Esophagus muscularis mucosa (tissue), 4 donors: ENCODE results near the gene STON2.

Source experiments
- EP300 ChIP-seq: sonication (generic); formaldehyde crosslinking; IDR thresholded peaks from one replicate; pipeline ENCODE4 v1.6.1; 2017; ENCODE audit warnings: antibody characterized with exemption
- POLR2A ChIP-seq: fragments of 450-650 bp; IDR thresholded peaks from one replicate; pipeline ENCODE4 v1.6.1; 2017; ENCODE audit warnings: antibody characterized with exemption, moderate library complexity, mild to moderate bottlenecking, low read depth
- POLR2AphosphoS5 ChIP-seq, 2 donors: sonication (generic); formaldehyde crosslinking; IDR thresholded peaks; one replicate each; pipeline ENCODE4 v1.6.1; 2017; ENCODE audit warnings: antibody characterized with exemption in 2 of 2
- TF ChIP-seq, protein P1 (sequence below), 3 experiments: fragments of 200-600 bp in 2 of 3; fragments of 450-650 bp in 1 of 3; sonication (generic) in 2 of 3; IDR thresholded peaks; one replicate each; pipeline ENCODE4 v1.5.1; 2017 to 2019; ENCODE audit warnings: antibody characterized with exemption in 3 of 3, mild to moderate bottlenecking in 2 of 3, moderate library complexity in 1 of 3

DNA sequence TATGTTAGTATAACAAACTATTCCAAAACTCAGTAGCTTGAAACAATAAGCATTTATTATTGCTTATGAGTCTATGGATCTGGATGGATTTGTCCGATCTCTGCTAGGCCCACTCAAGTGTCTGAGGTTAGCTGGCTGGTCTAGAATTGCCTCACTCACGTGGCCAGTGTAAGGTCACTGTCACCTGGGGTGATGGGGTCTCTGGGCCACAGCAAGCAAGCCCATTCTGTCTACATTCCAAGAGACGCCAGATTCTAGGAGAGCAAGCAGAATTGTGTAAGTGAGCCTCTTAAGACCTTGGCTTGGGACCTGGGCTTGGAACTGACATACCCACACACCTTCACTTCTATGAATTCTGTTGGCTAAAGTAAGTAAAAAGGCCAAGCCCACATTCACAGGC lies 80.2 kb downstream of the STON2 start:
- TF ChIP-seq, protein P1, sequence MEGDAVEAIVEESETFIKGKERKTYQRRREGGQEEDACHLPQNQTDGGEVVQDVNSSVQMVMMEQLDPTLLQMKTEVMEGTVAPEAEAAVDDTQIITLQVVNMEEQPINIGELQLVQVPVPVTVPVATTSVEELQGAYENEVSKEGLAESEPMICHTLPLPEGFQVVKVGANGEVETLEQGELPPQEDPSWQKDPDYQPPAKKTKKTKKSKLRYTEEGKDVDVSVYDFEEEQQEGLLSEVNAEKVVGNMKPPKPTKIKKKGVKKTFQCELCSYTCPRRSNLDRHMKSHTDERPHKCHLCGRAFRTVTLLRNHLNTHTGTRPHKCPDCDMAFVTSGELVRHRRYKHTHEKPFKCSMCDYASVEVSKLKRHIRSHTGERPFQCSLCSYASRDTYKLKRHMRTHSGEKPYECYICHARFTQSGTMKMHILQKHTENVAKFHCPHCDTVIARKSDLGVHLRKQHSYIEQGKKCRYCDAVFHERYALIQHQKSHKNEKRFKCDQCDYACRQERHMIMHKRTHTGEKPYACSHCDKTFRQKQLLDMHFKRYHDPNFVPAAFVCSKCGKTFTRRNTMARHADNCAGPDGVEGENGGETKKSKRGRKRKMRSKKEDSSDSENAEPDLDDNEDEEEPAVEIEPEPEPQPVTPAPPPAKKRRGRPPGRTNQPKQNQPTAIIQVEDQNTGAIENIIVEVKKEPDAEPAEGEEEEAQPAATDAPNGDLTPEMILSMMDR (IDR thresholded peaks at IDR 0.05), result no peak
- TF ChIP-seq POLR2A, result no peak
- no peak for TF ChIP-seq EP300
- no peak for TF ChIP-seq POLR2AphosphoS5 (IDR thresholded peaks at IDR 0.05)
